Erythroblast (primary cell): ENCODE results near the gene SLC39A11.

ENCODE experiments used
- GATA1 ChIP-seq: IDR thresholded peaks from 2 replicates; pipeline ENCODE4 v1.6.1; 2011; ENCODE audit warnings: low read depth, mild to moderate bottlenecking, control low read depth, low read length, moderate library complexity
- POLR2A ChIP-seq: IDR thresholded peaks from 2 replicates; pipeline ENCODE4 v1.6.1; 2011; ENCODE audit warnings: mild to moderate bottlenecking, low read length

DNA sequence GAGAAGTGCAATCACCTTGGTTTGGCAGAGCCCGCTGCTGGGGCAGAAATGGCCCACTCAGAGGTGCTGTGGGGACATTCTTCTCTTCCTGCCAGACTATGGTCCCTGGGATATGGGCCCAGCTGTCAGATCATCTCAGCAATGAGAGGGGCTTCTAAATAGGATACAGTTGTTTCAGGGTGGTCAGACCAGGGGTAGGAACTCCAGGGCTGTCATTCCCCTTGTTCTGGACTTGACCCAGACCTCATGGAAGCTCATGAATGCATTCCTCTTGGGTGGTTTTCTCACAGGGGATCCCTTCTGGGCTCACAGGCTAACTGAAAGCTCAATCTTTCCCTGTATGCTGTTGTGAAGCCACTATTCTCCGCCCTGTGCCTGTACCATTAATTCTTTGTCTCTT is 347.2 kb downstream of the SLC39A11 start:
- no peak for TF ChIP-seq POLR2A
- TF ChIP-seq GATA1 = no peak
